H7 (cell line): ENCODE results near the gene MAST4. TPM values are rescaled to one million over a fixed set of nuclear protein-coding genes. Genes with fewer than 3 reads are reported as not detected.

ENCODE experiments used
- DNase-seq: peaks from one replicate; pipeline ENCODE4 v3.0.0; 2012
- H3K27me3 ChIP-seq: 2 replicates; pipeline ENCODE4 v1.6.0; 2011; ENCODE audit warnings: mild to moderate bottlenecking, low read length; ENCODE audit not compliant: control insufficient read depth, insufficient read depth
- H3K36me3 ChIP-seq: replicated peaks from 2 replicates; pipeline ENCODE4 v1.5.1; 2011; ENCODE audit warnings: low read length; ENCODE audit not compliant: control insufficient read depth, insufficient read depth
- H3K4me3 ChIP-seq: 2 replicates; pipeline ENCODE4 v1.5.1; 2011; ENCODE audit warnings: low read depth, mild to moderate bottlenecking, control low read depth, low read length, moderate library complexity; ENCODE audit not compliant: insufficient read depth
- total RNA-seq: library from RNA; depleted of rRNA; stranded (reverse); fragments of >200 nt; shearing (Covaris generic); gene quantifications from 2 replicates; pipeline ENCODE4 v1.2.3, GENCODE V29; 2014

The MAST4 gene
- total RNA-seq, 1 experiment from 2014 or later, result 1.6 TPM

DNA sequence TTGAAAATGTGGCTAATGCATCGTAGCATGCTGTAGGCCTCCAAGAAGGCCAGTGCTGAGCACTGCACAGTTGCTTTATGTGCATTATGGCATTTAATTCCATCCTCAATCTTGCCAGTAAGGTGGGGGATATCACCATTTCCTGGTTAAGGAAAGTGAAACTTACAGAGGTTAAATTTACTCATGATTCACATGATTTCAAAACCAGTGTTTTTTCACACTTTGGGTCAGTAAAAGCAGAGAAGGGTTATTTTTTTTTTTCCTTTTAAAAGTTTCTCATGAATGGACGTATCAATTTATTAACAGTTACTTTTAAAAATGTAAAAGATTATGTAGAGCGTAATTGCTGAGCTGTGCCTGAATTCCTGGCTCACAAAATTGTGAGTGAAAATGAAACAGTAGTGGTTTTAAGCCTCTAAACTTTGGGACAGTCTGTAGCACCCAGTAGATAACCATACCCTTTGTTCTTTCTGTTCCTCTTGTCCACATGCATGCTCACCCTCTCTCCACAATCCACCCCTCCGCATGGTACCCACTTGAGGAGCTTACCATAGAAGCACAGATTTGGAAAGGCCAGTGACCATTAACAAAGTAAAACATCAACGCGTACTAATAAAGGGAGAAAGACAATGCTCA lies 21.2 kb downstream of the MAST4 start:
- no peak for DNase-seq
- Histone ChIP-seq H3K4me3 (no peak overlapping the region), H3K36me3 (no peaks in the 10 kb centered on the region), H3K27me3 (no peaks in the 10 kb centered on the region)

DNA sequence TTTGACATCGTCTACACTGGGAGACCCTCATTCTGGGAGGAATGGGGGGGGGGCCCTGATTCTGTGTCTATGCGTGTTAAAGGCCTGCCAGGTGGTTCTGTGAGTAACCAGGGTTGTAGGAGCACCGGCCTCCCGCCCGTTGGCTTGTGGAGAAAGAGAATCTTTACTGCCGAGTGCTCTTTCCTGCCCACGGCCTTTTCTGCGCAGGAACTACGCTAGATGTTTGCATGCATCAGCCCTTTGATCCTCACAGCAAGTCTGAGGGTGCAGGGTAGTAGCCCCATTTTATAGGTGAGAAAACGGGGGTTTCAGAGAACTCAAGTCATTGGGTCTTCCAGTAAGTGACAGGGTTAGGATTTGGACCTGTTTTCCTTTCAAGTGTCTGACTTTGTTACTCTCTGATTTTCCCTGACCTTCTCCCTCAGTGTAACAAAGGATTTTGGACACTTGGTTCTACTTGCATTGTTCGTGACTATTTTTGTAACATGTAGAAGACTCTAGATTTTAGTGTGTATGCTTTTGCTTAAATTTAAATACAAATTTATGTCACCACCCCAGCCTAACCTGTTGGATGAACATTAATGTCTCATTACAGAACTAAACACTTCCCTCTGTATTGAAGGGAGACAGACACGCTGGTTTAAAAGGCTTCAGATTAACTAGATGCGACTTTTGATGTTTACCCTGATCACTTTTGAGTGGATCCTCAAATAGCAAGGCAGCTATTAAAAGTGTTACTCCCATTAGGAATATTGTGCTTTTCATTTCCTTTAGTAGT lies 22.0 kb downstream of the MAST4 start:
- H3K4me3 ChIP-seq, result no peak overlapping the region
- H3K36me3 ChIP-seq, result no peaks in the 10 kb centered on the region
- H3K27me3 ChIP-seq, result no peaks in the 10 kb centered on the region
- no peak for DNase-seq

DNA sequence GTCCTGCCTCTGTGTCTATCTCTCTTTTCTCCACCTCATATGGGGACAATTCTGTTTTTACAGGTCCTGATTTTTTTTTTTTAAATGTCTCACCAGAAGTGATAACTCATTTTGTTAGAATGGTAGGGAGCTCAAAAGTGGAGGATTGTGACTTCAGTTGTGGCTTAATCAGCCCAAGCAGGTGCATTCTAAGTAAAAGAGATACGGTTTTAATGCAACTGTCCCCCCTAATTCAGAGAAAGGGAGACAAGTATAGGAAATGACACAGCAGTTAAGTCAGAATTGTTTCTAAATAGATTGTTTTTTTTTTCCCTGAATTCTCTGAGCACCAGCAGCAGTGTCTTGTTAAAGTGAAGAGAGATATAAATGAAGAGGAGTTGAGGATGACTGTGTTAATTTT lies 24.5 kb downstream of the MAST4 start:
- no peaks in the 10 kb centered on the region for H3K27me3 ChIP-seq
- no peak for DNase-seq
- no peaks in the 10 kb centered on the region for H3K36me3 ChIP-seq
- H3K4me3 ChIP-seq, result no peak overlapping the region

DNA sequence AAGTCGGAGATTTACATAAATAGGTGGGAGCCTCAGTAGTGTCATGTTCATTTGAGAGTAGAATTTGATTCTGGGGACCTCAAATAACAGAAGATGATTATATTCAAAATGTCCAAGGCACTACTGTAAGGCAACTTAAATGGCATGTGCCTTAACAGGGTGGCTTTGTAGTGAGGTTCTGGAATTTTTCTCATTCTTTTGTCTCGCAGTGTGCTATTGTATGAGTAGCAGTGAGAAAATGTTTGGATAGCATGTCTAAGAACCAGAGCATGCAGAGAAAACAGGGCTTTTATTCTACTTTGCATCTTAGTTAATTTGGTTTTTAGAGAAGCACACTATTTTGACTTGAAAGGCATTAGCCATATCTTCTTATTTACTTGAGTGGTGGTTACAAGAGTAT lies 25.0 kb downstream of the MAST4 start:
- DNase-seq, result no peak
- no peaks in the 10 kb centered on the region for H3K27me3 ChIP-seq
- no peak overlapping the region for H3K4me3 ChIP-seq
- no peaks in the 10 kb centered on the region for H3K36me3 ChIP-seq

DNA sequence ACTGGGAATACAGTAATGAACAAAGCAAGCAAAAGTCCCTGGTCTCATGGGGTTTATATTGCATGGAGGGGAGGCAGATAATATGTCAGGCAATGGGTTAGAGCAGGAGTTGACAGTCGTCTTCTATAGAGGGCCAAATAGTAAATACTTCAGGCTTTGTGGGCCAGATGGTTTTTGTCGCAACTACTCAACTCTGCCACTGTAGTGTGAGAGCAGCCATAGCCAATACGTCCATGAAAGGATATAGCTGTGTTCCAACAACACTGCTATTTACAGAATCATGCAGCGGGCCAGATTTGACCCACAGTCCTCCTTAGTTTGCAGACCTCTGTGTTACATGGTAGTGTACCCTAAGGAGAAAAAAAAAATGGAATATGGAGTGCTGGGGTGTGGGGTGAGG lies 25.5 kb downstream of the MAST4 start:
- DNase-seq, result no peak

DNA sequence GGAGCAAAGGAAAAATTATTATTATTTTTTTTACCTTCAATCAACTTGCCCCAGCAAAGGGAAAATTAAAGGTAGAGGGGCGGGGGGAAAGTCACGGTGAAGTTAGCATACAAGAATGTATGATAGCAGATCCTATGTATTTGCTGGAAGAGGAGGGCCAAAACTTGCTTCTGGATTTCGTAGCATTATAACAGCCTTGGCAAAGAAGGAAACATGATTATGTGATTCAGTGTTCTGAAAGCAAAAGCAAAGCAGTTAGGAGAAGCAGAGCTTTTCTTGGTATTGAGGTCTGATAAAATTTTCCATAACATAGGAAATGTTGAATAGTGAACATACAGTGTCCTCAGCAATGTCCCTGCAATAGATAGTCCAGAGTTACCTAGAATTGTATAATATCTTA lies 32.4 kb downstream of the MAST4 start:
- DNase-seq, result no peak
- H3K4me3 ChIP-seq, result no peak overlapping the region

More for the DNA sequence above, 25.5 kb downstream of the MAST4 start:
- Histone ChIP-seq H3K4me3 (no peak overlapping the region), H3K27me3 (no peaks in the 10 kb centered on the region), H3K36me3 (no peaks in the 10 kb centered on the region)

DNA sequence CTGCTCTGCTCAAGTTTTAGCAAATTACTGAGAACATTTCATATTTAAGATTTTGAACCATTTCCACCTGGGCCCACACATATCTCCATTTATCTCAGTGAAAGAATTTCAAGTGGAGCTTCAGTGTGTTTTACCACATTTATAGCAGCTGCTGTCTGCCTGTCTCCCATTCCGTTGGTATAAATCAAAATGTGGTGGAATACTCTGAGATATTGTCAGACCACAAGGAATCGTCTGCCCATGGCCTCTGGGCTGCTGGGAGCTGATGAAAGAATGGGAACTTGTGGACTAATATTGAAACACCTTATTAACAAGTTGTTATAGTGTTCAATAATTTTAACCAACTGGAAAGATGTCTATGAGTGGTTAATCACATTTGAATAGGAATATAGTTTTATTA lies 33.3 kb downstream of the MAST4 start:
- no peaks in the 10 kb centered on the region for H3K27me3 ChIP-seq
- H3K4me3 ChIP-seq, result no peak overlapping the region
- no peak for DNase-seq

More for the DNA sequence above, 32.4 kb downstream of the MAST4 start:
- H3K36me3 ChIP-seq, result no peaks in the 10 kb centered on the region
- H3K27me3 ChIP-seq, result no peaks in the 10 kb centered on the region

DNA sequence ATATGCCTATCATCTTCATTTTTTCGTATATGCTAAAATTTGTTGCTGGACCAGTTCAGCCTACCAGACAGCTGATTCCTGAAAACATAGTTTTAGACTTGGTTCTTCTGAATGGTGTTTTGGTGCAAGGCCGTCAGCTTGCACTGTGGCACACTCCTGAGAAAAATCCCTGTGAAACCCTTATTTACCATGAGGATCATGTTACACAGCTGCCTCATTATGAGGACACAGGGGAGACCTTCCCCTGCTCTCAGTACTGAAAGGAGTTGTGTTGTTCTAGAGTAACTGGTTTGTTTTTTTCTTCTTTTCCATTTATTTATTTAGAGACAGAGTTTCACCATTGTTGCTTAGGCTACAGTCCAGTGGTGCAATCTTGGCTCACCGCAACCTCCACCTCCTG lies 37.6 kb downstream of the MAST4 start:
- DNase-seq, result peak; percentile 16
- Histone ChIP-seq H3K36me3 (no peaks in the 10 kb centered on the region), H3K4me3 (no peak overlapping the region), H3K27me3 (no peaks in the 10 kb centered on the region)

More for the DNA sequence above, 33.3 kb downstream of the MAST4 start:
- no peaks in the 10 kb centered on the region for H3K36me3 ChIP-seq

DNA sequence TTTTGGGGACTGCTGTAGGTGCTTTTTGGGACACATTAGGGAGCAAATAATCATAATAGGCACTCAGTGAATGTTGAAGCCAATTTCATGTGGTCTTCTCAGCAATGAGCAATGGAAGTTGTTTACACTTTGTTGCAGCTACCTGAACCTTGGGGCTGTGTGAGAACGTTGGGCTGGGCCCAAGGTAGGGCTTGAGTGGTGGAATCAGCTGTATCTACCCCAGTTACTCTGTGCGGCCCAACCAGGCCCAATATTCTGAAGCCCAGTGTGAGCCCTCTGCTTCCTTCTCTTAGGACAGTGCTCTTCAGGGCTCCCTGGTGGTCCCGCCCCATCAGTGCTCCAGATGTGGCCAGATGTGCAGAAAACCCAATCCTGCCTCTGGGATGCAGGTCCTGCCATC lies 38.4 kb downstream of the MAST4 start:
- no peak overlapping the region for H3K4me3 ChIP-seq
- H3K36me3 ChIP-seq, result no peaks in the 10 kb centered on the region
- H3K27me3 ChIP-seq, result no peaks in the 10 kb centered on the region
- DNase-seq, result no peak

DNA sequence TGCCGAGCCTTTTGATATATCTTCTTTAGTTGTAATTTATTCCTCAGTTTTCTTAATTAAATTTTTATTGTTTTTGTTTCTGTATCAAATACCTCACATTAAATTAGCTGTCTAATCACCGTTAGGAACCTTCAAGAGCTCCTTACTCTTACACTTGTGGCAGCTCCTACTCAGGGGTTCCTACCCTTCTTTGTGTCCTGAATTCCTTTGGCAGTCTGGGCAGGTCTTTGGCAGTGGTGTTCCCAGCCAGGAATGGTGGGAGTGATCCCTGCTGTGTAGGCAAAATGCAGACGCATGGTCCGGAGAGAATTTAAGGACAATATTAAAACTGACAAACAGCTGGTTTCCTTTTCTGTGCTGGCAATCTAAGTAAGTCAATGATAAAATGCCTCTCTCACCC lies 41.8 kb downstream of the MAST4 start:
- DNase-seq, result no peak
- Histone ChIP-seq H3K27me3 (no peaks in the 10 kb centered on the region), H3K36me3 (no peaks in the 10 kb centered on the region), H3K4me3 (no peak overlapping the region)

DNA sequence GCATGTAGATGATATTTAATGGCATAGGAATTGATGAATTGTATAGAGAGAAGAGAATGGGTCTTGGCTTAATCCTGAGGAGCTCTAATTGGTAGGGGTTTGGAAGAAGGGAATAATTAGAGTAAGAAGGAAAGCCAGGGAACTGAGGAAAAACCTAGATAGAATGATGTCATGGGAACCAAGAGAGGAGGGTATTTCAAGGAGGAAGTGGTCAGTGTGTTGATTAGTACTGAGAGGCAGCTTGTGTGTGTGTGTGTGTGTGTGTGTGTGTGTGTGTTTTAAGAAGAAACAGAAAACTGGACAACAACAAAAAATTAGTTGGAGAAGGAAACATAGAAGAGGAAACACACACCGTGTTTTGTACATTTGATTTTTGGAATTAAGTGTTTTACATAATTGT lies 42.8 kb downstream of the MAST4 start:
- no peak for DNase-seq
- H3K4me3 ChIP-seq, result no peak overlapping the region
- no peaks in the 10 kb centered on the region for H3K27me3 ChIP-seq
- no peaks in the 10 kb centered on the region for H3K36me3 ChIP-seq

DNA sequence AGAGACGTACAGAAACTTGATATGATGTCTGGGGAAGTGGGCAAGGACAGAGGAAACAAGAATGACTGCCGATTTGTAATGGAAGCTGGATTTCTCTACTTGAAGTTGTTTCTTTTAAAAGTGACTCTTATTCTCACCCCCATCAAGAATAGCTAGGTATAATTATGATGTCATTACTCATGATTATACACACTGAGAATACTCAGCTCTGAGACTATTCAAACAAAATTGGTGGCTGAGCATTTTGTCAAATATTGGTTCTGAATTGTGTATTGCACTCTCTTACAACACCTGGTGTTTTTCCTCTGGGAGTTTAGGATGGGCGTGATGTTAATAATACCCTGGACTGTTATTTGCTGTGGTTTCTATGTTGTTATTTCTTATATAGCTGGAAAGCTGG lies 46.3 kb downstream of the MAST4 start:
- no peak for DNase-seq
- H3K36me3 ChIP-seq, result no peaks in the 10 kb centered on the region
- no peak overlapping the region for H3K4me3 ChIP-seq
- no peaks in the 10 kb centered on the region for H3K27me3 ChIP-seq

DNA sequence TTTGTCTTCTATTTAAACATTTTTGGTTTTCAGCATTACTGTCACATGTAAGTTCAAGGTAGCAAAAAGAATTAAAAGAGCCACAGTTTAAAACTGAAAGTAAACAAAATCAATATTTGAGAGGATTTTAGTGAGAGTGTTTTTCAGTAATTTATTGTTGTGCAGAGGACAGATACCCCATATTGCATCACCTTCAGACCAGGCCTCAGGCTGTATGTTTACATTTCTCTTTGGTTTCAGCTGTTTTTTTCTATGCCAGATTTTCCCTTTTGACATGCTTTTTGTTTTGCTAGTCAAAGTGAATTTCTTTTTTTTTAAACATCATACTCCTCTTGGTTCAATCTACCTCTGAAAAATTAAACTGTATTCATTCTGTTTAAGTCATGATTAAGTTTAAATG lies 47.2 kb downstream of the MAST4 start:
- Histone ChIP-seq H3K27me3 (no peaks in the 10 kb centered on the region), H3K4me3 (no peak overlapping the region), H3K36me3 (no peaks in the 10 kb centered on the region)
- DNase-seq, result no peak

DNA sequence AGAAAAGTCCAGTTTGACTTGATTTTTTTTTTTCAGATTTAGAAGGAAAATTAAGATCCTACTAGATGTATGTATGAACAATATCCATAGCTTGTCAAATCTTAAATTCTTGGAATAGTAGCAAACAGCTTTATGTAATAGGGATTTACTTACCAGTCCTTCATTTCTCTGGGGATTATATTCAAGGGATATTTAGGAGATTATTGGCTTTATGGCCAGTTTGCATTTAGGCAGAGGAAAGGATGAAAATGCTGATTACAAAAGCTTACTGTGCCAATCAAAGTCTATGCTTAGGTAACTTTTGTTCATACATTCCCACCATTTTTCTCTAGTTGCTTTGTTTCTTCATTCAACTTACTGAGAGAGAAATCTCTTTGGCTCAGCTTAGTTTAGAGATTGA lies 47.9 kb downstream of the MAST4 start:
- Histone ChIP-seq H3K27me3 (no peaks in the 10 kb centered on the region), H3K36me3 (no peaks in the 10 kb centered on the region)
- no peak for DNase-seq

DNA sequence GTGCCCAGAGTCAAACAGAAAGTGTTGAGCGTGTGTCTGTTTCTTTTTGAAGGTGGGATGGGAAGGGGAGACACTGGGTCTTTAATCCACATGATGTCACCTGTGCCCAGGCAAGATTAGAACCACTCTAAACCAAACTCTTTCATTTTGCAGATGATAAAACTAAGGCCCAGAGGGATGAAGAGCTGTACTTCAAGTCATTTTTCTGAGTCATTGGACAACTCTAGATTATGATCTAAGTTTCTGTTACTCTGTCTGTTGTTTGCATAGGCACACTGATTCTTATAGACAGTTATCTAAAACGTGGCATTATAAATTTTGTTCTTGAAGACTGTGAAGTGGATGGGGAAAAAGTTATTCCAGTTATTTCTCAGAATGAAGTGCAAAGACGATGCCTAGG lies 48.8 kb downstream of the MAST4 start:
- Histone ChIP-seq H3K4me3 (no peak overlapping the region), H3K36me3 (no peaks in the 10 kb centered on the region), H3K27me3 (no peaks in the 10 kb centered on the region)
- no peak for DNase-seq

More for the DNA sequence above, 47.9 kb downstream of the MAST4 start:
- no peak overlapping the region for H3K4me3 ChIP-seq
